GM21390 (cell line): ENCODE measurements around the gene RBM4B.

Source experiments
- ATAC-seq: cut with Tn5 transposase; IDR thresholded peaks from one replicate; pipeline ENCODE4 v1.9.1; 2021; ENCODE audit not compliant: unreplicated experiment

RBM4B gene

GRCh38 chr11:66687831-66688281 lies 10.2 kb upstream of the RBM4B start:
- ATAC-seq: no peak

GRCh38 chr11:66686801-66687750 lies 9.4 kb upstream of the RBM4B start:
- no peak for ATAC-seq

GRCh38 chr11:66686100-66686785 lies 8.6 kb upstream of the RBM4B start:
- no peak for ATAC-seq

- ATAC-seq: no peak
These were observed 7.8 kb upstream of the RBM4B start for GRCh38 chr11:66685276-66686099.

GRCh38 chr11:66684635-66685034 lies 6.9 kb upstream of the RBM4B start:
- no peak for ATAC-seq

DNA sequence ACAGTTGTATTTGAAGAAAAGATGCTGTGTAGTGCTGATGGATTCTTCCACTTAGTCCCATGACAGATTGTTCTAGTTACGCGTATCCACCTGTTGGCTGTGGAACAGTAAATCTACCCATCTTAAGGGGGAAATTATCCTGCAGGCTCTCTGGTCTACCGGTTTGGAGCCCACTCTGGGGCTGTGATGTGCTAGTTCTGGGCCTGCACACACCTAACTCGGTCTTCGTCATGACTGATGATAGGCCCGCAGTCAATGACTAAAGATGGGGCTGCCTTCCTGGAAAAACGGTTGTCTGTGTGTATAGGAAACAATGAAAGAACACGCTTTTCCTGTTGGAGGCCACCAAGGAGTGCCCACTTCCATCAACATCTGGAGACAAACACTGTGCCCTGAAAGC lies 6.2 kb upstream of the RBM4B start:
- no peak for ATAC-seq

- no peak for ATAC-seq
These were observed 3.4 kb upstream of the RBM4B start for GRCh38 chr11:66680966-66681645.

- ATAC-seq: no peak
These were observed 622 bp downstream of the RBM4B start for GRCh38 chr11:66676931-66677598.

DNA sequence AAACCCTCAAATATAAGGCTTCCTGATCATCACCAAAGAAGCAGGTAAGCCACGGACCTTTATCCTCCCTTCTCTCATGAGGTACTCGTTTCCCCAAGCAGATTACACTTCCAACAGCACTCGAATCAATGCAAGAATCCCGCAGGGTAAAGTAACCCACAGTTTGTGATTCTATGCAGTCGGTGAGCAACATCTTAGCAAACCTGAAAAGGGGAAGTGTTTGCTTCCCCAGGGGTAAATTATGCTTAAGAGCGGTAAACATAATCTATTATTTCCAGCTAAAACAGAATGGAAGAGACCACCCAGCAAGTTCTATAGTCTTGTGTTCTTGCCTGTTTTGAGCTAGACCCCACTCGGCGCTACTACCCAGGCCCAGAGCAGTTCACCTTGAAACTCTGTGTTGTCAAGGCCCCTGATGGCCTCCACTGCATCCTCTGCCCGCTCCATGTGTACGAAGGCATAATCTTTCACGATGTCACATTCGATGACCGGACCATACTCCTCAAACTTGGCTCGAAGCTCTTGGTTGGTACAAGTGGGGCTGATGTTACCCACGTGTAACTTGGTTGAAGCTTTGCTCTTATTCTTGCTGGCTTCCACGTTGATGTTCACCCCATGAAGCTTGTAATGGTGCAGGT lies 1.3 kb downstream of the RBM4B start:
- ATAC-seq: no peak

DNA sequence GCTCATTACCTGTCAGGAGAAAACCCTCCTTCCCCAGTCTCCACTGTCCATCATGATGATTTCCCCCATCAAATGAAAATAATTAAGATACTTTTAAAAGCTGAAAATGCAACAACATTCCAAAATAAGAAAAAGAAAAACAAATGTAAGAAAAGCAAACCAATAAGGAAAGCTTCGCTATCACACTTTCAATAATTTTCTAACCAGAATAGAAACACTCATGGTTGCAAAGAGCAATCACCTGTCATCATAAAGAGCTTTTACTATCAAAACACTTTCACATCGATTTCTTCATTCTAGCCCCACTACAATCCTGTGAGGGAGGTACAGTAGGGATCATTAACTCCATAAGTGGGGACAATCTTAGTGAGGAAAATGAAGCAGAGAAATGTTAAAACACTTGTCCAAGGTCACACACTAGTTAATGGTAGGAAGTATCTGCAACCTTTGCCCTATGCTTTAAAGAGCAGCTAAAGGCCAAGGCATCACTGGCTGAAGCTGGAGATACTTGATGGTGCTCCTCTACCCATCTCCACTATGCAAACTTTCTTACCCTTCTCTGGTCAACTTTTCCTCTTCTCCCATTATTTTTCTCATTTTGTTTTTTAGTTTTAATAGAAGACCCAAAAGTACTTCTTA lies 2.6 kb downstream of the RBM4B start:
- no peak for ATAC-seq

DNA sequence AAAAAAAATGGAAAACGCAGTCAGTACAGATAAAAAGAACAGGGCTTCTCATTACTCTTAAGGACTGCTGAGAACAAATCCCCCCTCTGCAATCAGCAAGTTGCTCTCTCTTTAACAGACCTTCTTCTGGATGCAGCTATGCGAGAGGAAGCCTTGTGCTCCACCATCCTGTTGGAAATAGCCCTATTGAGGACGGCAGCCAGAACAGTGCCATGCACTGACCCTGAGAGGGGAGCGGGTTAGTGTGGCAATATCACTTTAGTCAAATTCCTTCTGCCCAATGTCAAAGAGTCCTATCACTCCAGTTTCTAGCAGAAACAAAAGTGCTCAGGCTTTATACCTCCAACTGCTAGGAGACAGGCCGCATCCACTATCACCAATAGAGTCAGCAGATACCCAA lies 6.9 kb downstream of the RBM4B start:
- ATAC-seq: no peak

DNA sequence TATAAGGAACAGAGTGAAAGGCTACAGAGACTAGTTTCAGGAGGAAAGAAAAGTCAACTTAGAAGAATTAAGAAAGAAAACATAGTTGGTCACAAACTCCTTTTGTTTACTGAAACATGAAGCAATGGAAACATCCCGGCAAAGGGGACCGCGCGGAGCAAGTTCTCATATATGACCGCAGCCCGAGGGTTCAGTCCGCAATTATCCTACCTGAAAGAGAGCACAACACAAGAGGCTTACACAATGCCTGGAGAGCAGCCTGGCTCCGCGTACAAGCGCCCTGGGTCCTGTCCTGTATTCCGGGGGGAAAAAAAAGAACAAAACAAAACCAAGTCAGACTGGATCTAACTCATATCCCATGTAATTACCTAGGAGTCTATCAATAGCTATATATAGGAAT lies 12.3 kb downstream of the RBM4B start:
- ATAC-seq: no peak

DNA sequence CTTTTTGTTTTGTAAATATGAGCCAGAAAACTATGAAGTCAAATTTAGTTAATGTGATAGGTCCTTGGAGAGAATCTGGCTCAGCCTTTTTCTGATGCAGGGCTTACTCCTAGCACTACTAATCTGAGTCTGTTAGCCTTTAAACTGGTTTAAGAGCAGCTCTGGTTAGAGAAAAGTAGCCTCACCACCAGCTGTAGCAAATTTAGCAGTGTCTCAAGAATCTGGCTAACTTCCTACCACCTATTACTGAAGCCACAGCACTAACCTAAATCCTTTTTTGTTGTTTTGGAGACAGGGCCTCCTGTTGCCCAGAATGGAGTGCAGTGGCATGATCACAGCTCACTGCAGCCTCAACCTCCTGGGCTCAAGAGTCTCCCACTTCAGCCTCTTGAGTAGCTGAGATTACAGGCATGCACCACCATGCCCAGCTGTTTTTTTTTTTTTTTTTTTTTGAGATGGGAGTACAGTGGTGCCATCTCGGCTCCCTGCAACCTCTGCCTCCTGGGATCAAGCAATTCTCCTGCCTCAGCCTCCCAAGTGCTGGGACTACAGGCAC lies 13.9 kb downstream of the RBM4B start:
- no peak for ATAC-seq

GRCh38 chr11:66659763-66660162 lies 17.9 kb downstream of the RBM4B start:
- ATAC-seq: no peak

- ATAC-seq: no peak
These were observed 24.6 kb downstream of the RBM4B start for GRCh38 chr11:66653123-66653522.

DNA sequence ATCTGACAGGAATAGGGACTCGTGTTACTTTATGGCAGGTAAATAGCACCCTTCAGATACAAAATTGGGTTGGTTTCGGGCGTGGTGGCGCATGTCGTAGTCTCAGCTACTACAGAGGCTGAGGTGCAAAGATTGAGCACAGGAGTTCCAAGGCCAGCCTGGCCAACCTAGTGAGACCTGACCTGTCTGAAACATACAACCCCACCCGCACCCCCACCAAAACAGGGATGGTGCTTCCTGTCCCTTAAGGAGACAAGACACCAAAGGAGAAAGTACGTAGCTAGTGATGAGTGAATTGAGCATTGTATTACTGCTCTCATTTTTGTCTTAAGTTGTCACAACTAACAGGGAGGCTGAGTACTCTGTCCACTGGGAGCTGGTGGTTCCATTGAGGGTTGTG lies 25.0 kb downstream of the RBM4B start:
- no peak for ATAC-seq

- no peak for ATAC-seq
These were observed 26.7 kb downstream of the RBM4B start for GRCh38 chr11:66651016-66651415.

GRCh38 chr11:66649903-66650302 lies 27.8 kb downstream of the RBM4B start:
- no peak for ATAC-seq

DNA sequence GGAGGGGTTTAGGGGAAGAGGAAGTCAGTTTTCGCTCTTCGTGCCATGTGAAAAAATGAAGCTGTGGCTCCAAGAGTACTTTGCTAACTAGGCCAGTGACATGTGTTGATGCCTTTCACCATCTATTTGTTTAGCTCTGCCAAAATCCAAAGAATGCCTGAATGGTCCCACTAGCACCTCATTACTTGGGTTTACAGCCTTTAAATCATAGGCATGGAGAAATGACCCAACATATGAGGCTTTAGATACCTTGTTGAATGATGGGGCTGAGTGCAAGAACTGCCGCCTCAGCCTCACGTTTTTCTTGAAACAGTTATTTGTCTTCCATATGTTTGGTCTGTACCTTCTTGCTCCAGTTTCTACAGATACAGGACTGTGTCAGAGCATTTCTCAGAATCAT lies 30.9 kb downstream of the RBM4B start:
- no peak for ATAC-seq
